Measurements from ENCODE around the gene TSPAN4. TPM values are rescaled to one million over a fixed set of nuclear protein-coding genes. Genes with fewer than 3 reads are reported as not detected.

Gene TSPAN4
- total RNA-seq, 1 donor from 2014 or later, result 40.5 TPM

DNA sequence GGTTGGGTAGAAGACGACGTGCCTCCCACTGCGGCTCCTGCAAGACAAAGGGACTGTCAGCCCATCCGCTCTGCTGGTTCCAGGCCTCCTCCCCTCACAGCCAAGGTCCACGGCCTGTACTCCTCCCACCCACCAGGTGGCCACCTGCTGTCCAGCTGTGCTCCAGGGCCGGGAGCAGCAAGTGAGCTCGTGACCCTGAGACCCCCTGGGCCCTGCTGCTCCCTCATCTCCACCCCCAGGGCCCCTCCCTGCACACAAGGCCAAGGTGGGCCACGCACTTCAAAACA is 27.4 kb downstream of the TSPAN4 start:
- intact Hi-C loops (cut with micrococcal nuclease), result no loop called here
- ATAC-seq, result no peak

GRCh38 chr11:870418-870817 is 27.8 kb downstream of the TSPAN4 start:
- intact Hi-C loops (cut with micrococcal nuclease), result no loop called here
- ATAC-seq (no peak), DNase-seq (no peak)

More for the DNA sequence above, 27.4 kb downstream of the TSPAN4 start:
- no peak for DNase-seq

DNA sequence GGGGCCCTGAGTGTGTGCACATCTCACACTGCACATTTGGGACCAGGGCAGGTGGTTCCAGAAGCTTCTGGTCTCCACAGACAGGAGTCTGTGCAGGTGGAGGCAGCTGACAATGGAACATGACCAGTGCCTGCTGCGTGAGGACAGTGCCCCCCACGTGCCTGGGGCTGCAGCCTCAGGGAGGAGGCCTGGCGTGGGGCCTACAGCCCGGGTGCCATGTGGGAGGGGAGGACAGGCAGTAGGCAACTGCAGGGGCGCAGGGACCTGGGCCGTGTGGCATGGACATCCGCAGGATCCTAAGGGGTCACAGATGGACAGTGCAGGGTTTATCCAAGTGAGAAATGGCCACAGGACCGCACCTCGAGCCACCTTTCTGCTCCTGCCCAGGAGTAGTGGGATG is 28.8 kb downstream of the TSPAN4 start:
- intact Hi-C loops (cut with micrococcal nuclease), result no loop called here
- ATAC-seq (no peak), DNase-seq (no peak)

GRCh38 chr11:872799-873198 is 30.1 kb downstream of the TSPAN4 start:
- intact Hi-C loops (cut with micrococcal nuclease), result no loop called here
- DNase-seq (no peak), ATAC-seq (no peak)

DNA sequence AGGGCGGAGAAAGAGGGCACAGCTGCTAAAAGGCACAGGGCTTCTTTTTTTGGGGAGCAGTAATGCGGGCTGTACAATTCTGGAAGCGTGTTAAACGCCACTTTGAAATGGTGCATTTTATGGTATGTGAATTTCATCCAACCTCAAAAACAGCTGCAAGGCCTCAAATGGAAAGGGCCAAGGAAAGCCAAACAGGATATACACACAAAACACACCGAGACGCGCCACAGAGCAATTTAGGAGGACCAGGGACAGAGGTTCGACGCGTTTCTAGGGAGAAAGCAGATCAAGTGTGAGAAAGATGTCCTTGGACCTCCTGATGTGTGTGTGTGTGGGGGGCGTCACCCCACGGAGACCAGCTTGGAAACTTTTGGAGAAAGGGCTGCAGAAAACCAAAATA is 31.1 kb downstream of the TSPAN4 start:
- ATAC-seq (no peak), DNase-seq (no peak)
- intact Hi-C loops (cut with micrococcal nuclease), result no loop called here

- intact Hi-C loops (cut with micrococcal nuclease), result no loop called here
- no peak for DNase-seq
- ATAC-seq, result no peak
Observed at GRCh38 chr11:875203-875602, 32.6 kb downstream of the TSPAN4 start.

DNA sequence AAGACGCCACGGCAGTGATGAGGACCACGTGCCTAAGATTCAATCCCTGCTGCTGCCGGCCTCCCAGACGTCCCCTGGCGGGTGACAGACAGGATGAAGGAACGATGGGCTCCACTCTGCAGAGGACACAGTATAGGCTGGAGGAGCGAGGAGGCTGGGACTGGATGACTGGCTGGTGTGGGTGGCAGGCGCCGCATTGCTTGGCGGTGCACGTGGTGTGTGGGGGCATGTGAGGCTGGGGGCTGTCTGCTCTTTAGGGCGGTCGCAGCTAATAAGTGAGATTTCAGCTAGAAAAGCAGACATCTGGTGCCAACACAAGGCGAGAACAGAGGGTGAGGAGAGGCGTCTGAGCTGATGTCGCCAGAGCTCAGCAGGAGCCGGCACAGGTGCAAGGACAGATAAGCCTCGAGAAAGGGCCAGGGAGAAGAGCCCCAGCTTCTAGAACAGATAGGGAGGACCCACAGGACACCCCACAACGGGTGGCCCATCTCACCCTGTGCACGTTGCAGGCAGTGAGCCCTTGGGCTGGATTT is 33.2 kb downstream of the TSPAN4 start:
- ATAC-seq (no peak), DNase-seq (no peak)
- intact Hi-C loops (cut with micrococcal nuclease), result no loop called here

GRCh38 chr11:876545-876944 is 33.9 kb downstream of the TSPAN4 start:
- ATAC-seq, result peak; percentile 93
- intact Hi-C loops (cut with micrococcal nuclease), result no loop called here
- peak; percentile 82 for DNase-seq

DNA sequence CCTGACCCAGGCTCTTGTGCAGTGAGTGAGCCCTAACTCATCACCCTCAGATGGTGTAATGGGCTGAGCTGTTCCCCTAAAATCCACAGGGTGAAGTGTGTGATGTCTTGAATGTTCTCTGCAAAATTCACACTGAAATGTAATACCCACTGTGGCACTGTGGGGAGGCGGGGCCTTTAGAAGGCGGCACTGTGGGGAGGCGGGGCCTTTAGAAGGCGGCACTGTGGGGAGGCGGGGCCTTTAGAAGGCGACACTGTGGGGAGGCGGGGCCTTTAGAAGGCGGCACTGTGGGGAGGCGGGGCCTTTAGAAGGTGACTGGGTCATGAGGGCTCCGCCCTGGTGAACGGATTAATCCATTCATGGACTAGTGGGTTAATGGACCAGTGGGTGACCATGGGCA is 34.9 kb downstream of the TSPAN4 start:
- ATAC-seq, result no peak
- DNase-seq, result no peak
- intact Hi-C loops (cut with micrococcal nuclease), result no loop called here

GRCh38 chr11:880447-880846 is 37.8 kb downstream of the TSPAN4 start:
- intact Hi-C loops (cut with micrococcal nuclease), result no loop called here
- ATAC-seq (no peak), DNase-seq (no peak)

DNA sequence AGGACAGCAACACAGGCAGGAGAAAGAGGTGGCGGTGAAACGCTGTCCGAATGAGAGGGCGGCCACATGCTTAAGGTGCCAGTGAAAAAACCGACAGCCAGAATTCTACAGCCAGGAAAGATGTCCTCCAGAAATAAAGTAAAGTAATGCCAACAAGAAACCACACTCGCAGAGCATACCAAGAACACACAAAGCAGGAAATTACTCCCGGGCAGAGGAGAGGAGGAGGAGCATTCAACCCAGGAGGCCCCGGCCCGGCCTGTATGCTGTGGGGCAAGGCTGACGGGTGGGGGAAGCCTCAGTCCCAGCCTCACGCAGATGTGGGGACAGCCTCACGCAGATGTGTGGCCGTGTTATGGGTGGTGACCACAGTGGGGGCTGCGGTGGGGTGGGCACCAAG is 39.9 kb downstream of the TSPAN4 start:
- no peak for ATAC-seq
- DNase-seq, result no peak
- intact Hi-C loops (cut with micrococcal nuclease), result no loop called here

- intact Hi-C loops (cut with micrococcal nuclease), result no loop called here
- ATAC-seq (no peak), DNase-seq (no peak)
Observed at GRCh38 chr11:883527-883926, 40.9 kb downstream of the TSPAN4 start.

DNA sequence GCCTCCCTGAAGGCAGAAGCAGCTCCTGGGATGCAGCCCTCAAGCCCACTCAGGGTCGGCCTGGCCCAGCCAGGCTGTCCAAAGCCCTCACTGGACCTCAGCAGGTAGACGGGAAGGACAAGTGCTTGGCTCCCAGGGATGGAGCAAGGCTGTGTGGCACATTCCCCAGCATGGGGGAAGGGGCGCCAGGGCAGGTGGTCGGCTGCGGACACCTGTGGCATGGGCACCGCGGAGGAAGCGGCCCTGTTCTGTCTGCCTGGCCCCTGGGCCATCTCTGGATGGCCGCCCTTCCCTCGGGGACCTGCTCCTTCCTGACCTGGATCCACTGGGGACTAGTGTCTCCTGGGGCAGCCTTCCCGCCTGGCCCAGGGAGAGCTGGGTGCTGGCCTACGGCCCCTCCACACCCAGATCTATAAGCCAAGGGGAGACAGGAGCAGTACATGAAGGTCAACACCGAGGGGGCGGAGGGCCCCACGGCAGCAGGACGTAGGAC is 42.0 kb downstream of the TSPAN4 start:
- ATAC-seq (no peak), DNase-seq (no peak)
- intact Hi-C loops (cut with micrococcal nuclease), result no loop called here

DNA sequence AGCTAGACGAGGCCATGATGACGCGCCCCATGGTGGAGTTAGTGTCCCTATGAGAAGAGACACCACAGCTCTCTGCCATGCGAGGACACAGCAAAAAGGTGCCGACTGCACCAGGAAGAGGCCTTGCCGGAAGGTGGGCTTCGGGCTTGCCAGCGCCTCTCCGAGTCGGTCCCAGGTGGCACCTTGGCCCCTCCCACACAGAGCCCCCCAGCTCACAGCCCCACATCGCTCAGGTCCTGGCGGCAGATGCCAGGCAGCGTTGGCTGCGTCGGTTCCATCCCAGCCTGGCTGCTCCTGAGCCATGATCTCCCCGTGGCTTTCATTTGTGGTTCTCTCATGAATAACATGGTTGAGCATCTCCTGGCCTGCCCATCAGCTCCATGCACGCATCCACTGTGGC is 43.9 kb downstream of the TSPAN4 start:
- DNase-seq, result no peak
- intact Hi-C loops (cut with micrococcal nuclease), result no loop called here
- no peak for ATAC-seq

- no peak for DNase-seq
- no peak for ATAC-seq
- intact Hi-C loops (cut with micrococcal nuclease), result no loop called here
Observed at GRCh38 chr11:887589-887988, 44.9 kb downstream of the TSPAN4 start.

- DNase-seq, result no peak
- no peak for ATAC-seq
- intact Hi-C loops (cut with micrococcal nuclease), result no loop called here
Observed at GRCh38 chr11:888310-889212, 45.9 kb downstream of the TSPAN4 start.

GRCh38 chr11:889257-889656 is 46.6 kb downstream of the TSPAN4 start:
- ATAC-seq (no peak), DNase-seq (no peak)
- intact Hi-C loops (cut with micrococcal nuclease), result no loop called here

- ATAC-seq, result no peak
- intact Hi-C loops (cut with micrococcal nuclease), result no loop called here
- no peak for DNase-seq
Observed at GRCh38 chr11:889687-890475, 47.2 kb downstream of the TSPAN4 start.

GRCh38 chr11:890794-891540 is 48.3 kb downstream of the TSPAN4 start:
- ATAC-seq (no peak), DNase-seq (no peak)
- intact Hi-C loops (cut with micrococcal nuclease), result no loop called here

All from left ventricle myocardium superior (tissue), 1 donor.